IPS DF 4.7 (cell line): ENCODE results near the gene ROBO4.

Experiments used
- DNase-seq: peaks from one replicate; pipeline ENCODE4 v3.0.0-alpha.2; 2013; ENCODE audit warnings: low spot score; ENCODE audit errors: extremely low read depth

ROBO4 gene

DNA sequence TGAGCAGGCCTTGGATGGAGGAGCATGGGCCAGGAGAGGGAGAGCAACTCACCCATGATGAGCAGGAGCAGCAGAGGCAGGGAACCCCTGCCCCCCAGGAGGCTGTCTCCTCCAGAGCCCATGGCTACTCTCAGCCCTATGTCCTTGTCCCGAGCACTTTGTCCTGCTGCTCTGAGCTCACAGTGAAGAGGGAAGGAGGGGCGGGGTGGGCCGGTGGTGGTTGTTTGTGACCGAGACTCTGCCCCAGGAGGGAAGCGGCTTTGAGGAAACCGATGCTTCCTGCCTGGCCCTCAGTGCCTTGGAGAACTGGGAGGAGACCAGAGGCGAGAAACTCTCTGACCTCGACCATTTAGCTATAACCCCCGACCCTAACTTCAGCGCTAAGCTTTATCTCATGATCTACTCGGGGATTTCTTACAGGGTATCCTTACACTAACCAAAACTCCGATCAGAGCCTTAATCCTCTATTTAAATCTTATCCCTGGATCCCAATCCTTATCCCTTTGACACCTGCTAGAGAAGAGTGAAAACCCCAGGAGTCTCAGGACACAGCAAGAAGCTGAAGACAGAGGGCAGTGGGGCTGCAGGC is at the start of gene ROBO4:
TSS of gene ROBO4 (minus strand) at position 192 of the 589 bp plus-strand sequence. CDS start at position 122, 70 bp downstream.
- DNase-seq, result no peak

- no peak for DNase-seq
These were observed 49.1 kb upstream of the ROBO4 start for GRCh38 chr11:124946735-124947141.

DNA sequence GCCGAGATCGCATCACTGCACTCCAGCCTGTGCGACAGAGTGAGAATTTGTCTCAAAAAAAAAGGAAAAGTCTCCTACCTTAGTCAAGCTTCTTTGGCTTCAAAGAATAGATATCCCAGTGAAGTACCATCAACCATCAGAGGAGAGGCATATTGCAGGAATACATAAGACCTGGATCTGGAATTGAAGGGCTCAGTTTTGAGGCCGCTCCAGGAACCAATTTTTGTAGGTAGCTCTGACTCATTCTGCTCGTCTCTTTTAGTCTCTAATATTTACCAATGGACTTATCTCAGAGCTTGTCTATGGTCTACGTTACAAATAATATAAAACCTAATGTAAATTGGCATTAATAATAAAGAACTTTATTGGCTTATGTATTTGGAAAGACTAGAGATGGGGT is 48.2 kb upstream of the ROBO4 start:
- no peak for DNase-seq

DNA sequence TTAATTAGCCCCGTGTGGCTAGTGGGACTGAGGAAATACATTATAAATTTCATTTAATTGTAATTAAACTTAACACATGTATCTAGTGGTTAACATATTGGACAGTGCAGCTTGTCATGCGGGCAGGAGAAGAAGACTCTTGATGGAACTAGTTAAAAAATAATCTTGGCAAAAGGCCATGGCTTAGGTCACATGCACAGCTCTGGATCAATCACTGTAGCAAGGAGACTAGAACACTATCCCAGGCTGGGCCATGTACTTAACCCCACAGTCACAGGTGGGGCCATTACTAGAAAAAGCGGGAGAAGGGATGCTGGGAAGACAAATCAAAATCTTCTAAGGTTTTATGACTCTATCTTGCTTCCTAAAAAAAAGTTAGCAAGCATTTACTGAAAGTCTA is 46.9 kb upstream of the ROBO4 start:
- no peak for DNase-seq

DNA sequence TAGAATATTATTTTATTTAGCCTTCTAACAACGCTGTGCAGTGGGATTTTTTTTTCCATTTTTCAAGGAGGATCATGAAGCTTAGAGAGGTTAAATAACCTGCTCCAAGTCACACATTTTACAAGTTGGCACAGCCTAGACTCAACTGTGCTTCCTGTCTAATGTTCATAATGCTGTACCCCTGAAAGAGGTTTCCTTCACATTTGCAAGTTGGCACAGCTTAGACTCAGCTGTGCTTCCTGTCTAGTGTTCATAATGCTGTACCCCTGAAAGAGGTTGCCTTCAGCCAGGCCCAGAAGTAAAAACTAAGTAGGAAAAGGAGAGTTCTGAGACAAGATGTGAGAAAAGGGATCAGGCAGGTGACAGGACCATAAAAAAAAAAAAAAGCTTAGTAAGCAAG is 46.1 kb upstream of the ROBO4 start:
- no peak for DNase-seq

- no peak for DNase-seq
These were observed 45.6 kb upstream of the ROBO4 start for GRCh38 chr11:124943254-124943616.

DNA sequence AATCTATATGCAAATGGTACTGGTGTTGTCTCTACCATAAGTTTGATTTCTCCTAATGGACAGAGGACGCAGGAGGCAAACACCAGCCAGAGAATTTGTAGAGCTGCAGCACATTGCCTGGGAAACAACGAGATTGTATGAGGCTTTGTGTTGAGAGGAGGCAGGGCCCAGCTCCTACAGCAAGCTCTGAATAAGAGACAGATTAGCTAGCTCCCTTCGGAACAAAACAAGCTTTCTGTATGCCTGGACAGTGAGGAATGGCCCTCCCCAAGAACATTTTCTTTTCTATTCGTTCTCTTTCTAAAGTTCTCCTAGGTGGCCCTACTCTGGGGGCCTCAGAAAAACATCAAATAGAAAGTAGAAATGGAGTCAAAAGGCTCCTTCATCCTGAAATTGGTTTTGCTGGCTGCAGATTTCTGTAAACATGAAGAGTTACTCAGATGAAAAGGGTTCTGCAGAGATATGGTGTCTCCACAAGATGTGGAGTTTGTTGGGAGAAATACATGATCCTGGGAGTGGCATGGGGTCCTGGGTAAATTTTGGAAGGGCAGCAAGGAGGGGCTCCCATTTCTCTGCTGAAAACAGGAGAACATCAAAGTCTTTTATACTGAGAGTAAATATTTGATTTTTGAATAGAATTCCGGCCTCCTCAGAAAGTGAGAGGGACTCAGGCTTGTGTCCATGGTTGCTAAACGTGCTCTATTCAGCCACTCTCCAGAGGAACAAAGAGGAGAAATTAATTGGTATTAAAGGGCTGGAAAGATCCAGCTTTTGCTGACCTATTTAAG is 45.0 kb upstream of the ROBO4 start:
- no peak for DNase-seq

- DNase-seq, result no peak
These were observed 44.0 kb upstream of the ROBO4 start for GRCh38 chr11:124941703-124942102.

- no peak for DNase-seq
These were observed 41.3 kb upstream of the ROBO4 start for GRCh38 chr11:124938970-124939369.

DNA sequence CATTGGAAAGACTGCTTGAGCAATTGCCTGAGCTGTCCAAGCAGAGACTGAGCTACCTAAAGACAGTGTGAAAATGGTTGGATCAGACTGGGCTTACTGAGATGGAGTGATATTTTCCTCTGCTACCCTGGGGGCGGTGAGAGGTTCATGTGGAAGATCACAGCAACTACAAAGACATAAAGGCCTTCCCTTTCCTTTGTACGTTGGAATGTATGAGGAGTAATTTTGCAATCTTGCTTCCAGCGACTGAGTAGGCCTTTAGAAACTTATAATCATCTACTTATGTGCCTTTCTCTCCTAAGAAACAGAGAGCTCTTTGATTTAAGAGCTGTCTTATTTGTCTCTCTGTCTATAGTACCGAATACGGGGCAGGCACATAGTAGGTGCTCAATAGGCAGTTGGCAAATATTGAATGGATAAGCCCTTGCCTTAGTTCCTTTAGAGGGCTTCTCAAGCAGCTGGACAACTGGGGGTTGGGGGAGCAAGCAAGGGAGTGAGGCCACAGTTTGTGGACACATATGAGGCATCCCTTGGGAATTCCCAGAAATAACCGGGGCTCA is 40.6 kb upstream of the ROBO4 start:
- no peak for DNase-seq

- no peak for DNase-seq
These were observed 39.8 kb upstream of the ROBO4 start for GRCh38 chr11:124937336-124937935.

- DNase-seq, result no peak
These were observed 38.2 kb upstream of the ROBO4 start, which contains the start of gene HEPACAM for GRCh38 chr11:124935548-124936514. Gene HEPACAM, minus strand, starts transcription at chr11:124936047. Its CDS starts 41 bp downstream, at chr11:124936006.

DNA sequence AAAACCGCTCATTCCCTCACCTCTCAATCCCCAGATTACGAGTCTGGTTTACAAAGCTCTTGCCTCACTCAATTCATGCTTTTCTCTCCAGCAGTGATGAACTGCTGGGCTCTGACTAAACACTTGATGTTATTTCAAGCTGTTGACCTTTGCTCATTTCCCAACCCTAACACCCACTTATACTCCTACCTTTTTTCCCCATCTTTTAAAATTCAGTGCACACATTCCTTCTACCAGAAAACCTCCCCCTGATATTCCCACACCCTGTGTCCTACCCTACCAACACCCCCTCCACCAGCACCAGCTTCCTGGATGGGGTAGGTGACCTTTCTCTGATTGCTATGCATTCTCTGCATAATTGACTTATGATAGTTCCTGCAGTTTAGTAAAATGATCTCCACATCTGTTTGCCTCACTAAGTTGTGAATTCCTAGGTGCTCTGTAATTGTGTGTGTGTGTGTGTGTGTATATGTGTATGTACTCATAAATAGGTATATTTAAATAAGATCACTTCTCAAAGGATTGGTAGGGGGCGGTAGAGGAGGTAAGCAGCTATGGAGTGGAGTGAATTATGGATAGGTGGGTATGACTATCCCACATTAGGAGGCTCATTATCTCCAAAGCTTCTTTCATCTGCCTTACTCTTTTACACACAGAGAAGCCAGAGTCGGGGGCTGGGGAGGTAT is 37.3 kb upstream of the ROBO4 start:
- DNase-seq, result no peak

GRCh38 chr11:124930799-124931198 is 33.1 kb upstream of the ROBO4 start:
- no peak for DNase-seq

DNA sequence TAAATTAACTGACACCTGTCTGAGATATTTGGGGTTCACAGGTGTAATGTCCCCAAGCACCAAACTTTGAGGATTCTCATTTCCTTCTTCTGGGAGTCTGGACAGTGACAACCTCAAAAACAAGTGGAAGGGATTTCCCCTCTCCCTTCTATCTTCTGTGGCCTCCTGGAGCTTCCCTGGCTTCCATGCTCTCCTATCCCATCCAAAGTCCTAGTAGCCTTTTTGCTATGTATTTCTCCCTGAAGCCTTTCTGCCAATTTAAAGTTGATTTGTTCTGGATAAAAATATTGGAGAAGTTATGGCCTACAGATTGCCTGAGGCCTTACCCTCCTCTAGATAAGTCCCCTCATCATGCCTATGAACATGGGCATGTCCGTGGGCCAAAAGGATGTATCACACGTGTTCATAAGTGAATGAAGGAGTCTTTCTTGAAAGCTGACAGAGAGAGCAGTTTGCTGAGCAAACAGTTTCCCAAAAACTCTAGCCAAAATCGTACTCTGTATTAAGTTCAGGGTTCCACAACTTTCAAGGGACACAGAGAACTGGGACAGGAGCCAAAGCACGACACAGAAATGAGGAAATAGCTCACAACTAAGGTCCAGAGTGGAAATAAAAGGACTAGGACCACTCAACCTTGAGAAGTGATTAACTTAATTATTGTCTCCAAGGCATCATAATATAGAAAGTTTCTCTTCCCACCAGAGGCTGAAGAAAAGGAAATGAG is 31.4 kb upstream of the ROBO4 start:
- DNase-seq, result no peak

DNA sequence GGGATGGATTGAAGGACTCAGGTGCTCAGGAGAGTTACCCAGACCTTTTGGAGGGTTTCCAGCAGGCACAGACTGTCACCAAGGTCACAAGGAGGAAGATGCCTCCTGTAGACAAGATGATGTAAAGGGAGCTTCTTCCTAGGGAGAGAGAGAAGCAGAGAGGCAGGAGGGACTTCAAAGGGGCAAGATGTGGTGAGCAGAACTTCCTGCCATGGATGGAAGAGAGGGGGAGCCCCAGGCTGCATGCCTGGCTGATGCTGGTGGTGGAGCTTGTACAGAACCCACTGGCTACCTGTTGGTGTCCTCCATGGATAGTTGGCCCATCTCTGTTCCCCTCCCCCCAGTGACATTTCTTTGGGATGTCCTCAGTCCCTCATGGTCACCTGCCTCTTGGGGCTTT is 25.6 kb upstream of the ROBO4 start:
- DNase-seq, result no peak

DNA sequence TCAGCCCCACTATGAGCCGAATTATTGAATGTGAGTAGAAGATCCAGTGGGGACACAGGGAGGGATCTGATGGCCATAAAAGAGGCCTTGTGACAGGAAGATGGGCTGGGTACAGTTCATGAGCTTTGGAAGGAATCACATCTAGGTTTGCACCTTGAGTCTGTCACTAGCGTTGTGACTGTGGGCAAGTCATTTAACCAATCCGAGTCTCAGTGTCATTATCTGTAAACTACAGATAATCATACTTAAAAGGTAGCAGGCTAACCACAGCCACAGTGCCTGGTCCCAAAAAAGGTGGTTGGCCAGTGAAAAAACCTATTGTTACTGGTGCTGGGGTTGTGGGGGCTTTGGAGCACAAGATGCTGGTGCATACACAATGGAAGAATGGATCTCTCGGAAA is 25.2 kb upstream of the ROBO4 start:
- DNase-seq, result no peak

DNA sequence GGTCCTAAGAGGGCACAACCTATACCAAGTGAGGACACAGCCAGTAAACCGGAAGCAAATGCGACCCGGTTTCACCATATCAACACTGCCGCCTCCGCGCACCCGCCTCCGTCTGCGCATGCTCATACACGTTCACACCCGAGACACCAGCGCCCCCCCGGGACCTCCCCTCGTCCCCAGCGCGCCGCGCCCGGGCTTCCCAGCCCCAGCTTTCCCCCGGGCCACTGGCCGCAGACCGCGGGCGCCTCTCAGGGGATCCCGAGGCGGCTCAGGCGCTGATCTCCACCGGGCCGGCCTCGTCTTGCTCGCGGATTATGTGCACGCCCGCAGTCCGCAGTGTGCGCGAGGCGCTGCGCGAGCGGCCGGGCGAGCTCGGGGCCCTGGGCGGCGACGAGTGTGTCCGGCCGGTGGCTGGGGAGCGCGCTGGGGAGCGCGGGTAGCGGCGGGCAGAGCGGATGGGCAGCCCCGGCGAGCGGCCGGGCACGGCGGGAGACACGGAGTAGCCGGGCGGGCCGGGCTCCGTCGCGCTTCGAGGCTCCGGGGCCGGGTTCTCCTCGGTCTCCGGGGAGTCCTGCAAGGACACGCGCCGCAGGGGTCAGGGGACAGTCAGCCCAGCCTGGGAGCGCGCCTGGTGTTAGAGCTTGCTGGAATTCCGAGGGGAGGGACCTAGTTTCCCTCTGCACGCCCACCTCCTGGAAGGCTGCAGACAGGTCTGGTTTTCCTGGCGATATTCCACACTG is 23.4 kb upstream of the ROBO4 start:
- DNase-seq, result peak; percentile 38

- no peak for DNase-seq
These were observed 22.7 kb upstream of the ROBO4 start for GRCh38 chr11:124920356-124920755.
